ENCODE measurements around the gene INHBA.

The INHBA gene

DNA sequence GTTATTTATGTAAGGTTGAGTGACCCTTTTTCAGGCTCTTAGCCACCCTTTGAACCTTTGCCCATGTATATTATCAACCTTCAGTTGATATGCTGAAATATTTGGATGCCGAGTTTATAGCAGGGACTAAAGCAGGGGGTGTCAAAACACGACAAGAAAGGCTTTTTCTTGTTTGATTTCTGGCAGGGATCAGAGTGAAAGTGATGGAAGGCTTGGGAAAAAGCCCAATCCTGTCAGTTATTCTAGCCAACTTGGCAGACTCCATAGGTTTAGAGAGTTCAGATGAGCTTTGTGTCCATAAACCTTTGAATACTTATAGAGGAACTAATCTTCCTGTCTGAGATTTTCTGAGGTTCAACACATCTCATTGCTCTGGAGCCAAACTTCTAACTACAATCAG lies 47.5 kb downstream of the INHBA start:
- no peak overlapping the region for H3K4me3 ChIP-seq (ENCODE audit: low read depth, low read length)
- no peaks in the 10 kb centered on the region for H3K36me3 ChIP-seq (replicated peaks)
- DNase-seq = no peak
- in situ Hi-C loops (cut with HindIII; ENCODE audit: low pct_ligation_motif_present, low sequenced_read_pairs) = no loop called here
- H3K27me3 ChIP-seq (replicated peaks) = no peaks in the 10 kb centered on the region
- H3K27ac ChIP-seq = no peak overlapping the region
- TF ChIP-seq, protein P1, sequence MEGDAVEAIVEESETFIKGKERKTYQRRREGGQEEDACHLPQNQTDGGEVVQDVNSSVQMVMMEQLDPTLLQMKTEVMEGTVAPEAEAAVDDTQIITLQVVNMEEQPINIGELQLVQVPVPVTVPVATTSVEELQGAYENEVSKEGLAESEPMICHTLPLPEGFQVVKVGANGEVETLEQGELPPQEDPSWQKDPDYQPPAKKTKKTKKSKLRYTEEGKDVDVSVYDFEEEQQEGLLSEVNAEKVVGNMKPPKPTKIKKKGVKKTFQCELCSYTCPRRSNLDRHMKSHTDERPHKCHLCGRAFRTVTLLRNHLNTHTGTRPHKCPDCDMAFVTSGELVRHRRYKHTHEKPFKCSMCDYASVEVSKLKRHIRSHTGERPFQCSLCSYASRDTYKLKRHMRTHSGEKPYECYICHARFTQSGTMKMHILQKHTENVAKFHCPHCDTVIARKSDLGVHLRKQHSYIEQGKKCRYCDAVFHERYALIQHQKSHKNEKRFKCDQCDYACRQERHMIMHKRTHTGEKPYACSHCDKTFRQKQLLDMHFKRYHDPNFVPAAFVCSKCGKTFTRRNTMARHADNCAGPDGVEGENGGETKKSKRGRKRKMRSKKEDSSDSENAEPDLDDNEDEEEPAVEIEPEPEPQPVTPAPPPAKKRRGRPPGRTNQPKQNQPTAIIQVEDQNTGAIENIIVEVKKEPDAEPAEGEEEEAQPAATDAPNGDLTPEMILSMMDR (IDR thresholded peaks at IDR 0.05; ENCODE audit: low read depth, low read length, missing control alignments) = no peak

DNA sequence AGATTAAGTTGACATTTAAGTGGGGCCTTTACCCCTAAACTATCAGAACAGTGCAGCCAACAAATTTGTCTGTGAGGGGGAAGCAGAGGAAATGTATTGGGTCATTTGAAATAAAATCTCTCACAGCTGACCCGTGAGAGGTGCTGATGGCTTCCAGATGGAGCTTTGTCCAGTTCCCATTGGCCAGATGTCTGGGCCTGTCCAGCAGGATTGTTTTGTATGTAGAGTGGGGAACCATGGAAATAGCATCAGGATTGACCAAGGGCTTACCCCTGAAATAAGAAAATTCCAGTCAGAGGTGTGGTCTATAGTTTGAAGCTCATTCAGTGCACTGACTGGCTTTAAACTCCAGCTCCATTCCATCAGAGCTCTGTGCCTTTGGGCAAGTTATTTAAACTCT lies 50.6 kb downstream of the INHBA start:
- no peaks in the 10 kb centered on the region for H3K27me3 ChIP-seq (replicated peaks)
- H3K4me3 ChIP-seq (ENCODE audit: low read depth, low read length) = no peak overlapping the region
- TF ChIP-seq, protein P1 (IDR thresholded peaks at IDR 0.05; ENCODE audit: low read depth, low read length, missing control alignments) = no peak
- in situ Hi-C loops (cut with HindIII; ENCODE audit: low pct_ligation_motif_present, low sequenced_read_pairs) = no loop called here
- H3K36me3 ChIP-seq (replicated peaks) = no peaks in the 10 kb centered on the region
- no peak for DNase-seq
- no peak overlapping the region for H3K27ac ChIP-seq

DNA sequence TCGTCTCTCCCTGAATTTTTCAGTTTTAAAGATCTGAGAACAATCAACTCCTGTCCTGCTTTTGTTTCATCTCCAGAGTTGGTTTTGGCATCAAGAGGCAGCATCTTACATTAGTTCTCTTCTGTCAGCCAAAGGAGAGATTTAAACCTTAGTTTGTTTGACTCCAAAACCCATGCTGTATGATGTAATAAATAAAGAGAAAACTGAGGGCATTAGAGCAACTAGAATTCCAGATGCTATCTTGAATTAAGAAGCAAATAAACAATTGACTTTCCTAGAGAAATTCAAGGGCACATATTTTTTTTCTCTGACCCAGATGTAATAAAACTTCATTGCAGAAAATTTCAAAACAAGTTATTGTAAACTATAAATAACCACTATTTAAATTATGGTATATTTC lies 54.4 kb downstream of the INHBA start:
- no peak overlapping the region for H3K27ac ChIP-seq
- no peaks in the 10 kb centered on the region for H3K27me3 ChIP-seq (replicated peaks)
- TF ChIP-seq, protein P1 (IDR thresholded peaks at IDR 0.05; ENCODE audit: low read depth, low read length, missing control alignments) = no peak
- in situ Hi-C loops (cut with HindIII; ENCODE audit: low pct_ligation_motif_present, low sequenced_read_pairs) = no loop called here
- H3K4me3 ChIP-seq (ENCODE audit: low read depth, low read length) = no peak overlapping the region
- no peak for DNase-seq
- no peaks in the 10 kb centered on the region for H3K36me3 ChIP-seq (replicated peaks)

DNA sequence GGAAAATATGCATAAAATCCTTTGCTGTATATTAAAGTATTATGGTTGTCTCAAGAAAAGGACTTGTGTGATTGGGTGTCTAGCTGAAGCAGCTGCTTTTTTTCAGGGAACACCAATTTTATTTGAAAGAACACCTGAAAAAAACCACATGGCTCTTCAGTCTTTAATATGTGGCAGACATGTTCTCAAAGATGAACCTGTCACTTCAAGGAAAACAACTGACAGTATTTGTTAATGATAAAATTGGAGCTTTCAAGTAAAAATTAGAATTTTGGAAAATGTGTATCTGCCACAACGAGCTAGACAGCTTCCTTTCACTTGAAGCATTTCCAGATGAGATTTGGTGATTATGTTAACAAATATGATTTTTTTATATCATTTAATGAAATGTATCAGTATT lies 59.3 kb downstream of the INHBA start:
- H3K4me3 ChIP-seq (ENCODE audit: low read depth, low read length) = no peak overlapping the region
- H3K27ac ChIP-seq = no peak overlapping the region
- TF ChIP-seq, protein P1 (IDR thresholded peaks at IDR 0.05; ENCODE audit: low read depth, low read length, missing control alignments) = no peak
- no peak for DNase-seq
- in situ Hi-C loops (cut with HindIII; ENCODE audit: low pct_ligation_motif_present, low sequenced_read_pairs) = no loop called here
- no peaks in the 10 kb centered on the region for H3K36me3 ChIP-seq (replicated peaks)
- no peaks in the 10 kb centered on the region for H3K27me3 ChIP-seq (replicated peaks)

DNA sequence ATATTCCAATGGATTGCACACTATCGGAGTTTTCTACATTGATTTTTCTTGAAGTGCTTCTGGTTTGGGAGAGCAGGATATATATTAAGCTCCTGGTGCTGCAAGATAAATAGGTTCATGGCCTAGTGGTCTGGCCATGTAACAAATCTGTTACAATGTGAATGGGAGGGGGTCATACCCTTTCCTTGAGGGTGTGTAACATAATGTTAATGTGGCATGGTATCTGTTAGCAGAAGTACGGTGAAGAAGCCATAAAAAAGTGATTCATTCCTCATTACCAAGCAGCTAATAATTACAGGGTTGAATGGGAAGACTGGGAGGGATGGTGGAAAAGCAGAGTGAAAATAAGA lies 61.2 kb downstream of the INHBA start:
- no peaks in the 10 kb centered on the region for H3K27me3 ChIP-seq (replicated peaks)
- no peak overlapping the region for H3K27ac ChIP-seq
- H3K4me3 ChIP-seq (ENCODE audit: low read depth, low read length) = no peak overlapping the region
- no peak for DNase-seq
- in situ Hi-C loops (cut with HindIII; ENCODE audit: low pct_ligation_motif_present, low sequenced_read_pairs) = no loop called here
- no peaks in the 10 kb centered on the region for H3K36me3 ChIP-seq (replicated peaks)
- TF ChIP-seq, protein P1 (IDR thresholded peaks at IDR 0.05; ENCODE audit: low read depth, low read length, missing control alignments) = no peak

DNA sequence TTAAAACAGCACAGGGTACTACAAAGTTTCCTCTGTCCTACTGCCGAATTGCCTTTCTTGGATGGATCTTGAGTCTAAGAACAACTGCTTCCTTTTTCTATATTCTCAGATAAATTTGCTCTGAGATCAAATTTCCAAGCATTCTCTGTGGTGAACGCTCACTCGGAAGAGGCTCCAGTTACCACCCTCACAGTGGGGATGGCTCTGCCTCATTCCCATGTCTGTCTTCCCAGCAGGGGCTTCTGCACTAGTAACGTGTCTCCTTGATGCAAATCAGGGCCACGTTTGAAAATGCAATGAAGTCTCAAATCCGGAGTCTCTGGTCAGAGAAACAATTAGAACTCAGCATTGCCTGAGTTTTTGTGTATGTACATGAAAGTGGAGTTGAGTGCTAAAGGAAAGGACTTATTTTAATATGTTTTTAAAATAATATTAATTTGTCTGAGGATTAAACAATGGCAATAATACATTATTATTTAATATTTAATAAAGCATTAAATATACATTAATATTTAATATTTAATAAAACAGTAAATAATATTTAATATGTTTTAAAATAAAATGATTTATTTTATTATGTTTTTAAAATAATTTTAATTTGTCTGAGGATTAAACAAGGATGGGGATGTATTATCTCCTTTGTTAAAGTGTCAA lies 61.8 kb downstream of the INHBA start:
- Histone ChIP-seq H3K27me3 (replicated peaks) (no peaks in the 10 kb centered on the region), H3K27ac (peak overlapping the region; percentile 18), H3K36me3 (replicated peaks) (no peaks in the 10 kb centered on the region), H3K4me3 (ENCODE audit: low read depth, low read length) (no peak overlapping the region)
- peak; percentile 48 for DNase-seq
- TF ChIP-seq, protein P1 (IDR thresholded peaks at IDR 0.05; ENCODE audit: low read depth, low read length, missing control alignments) = no peak
- in situ Hi-C loops (cut with HindIII; ENCODE audit: low pct_ligation_motif_present, low sequenced_read_pairs) = no loop called here

Measured in brain microvascular endothelial cell (primary cell).